ENCODE results near the gene ARL3. TPM values are rescaled to one million over a fixed set of nuclear protein-coding genes. Genes with fewer than 3 reads are reported as not detected.

The ARL3 gene
- total RNA-seq, 2 experiments from 2014 or later: 0.99 to 1.3 TPM

DNA sequence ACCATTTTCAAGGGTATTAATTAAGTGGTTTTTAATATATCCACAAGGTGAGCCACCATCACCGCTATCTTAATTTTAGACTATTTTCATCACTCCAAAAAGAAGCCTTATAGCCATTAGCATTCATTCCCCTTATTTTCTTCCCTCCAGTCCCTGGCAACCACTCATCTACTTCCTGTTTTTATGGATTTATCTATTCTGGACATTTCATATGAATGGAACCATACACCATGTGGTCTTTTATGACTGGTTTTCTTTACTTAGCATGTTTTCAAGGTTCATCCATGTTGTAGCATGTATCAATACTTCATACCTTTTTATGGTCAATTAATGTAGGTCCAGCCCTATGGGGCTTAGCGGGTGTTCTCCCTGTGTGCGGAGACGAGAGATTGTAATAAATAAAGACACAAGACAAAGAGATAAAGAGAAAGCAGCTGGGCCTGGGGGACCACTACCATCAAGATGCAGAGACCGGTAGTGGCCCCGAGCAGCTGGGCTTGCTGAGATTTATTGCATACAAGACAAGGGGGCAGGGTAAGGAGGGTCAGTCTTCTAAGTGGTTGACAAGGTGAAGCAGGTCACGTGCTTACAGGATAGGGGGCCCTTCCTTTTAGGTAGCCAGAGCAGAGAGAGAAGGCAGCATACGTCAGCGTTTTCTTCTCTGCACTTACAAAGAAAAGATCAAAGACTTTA is 44.2 kb upstream of the ARL3 start:
- DNase-seq (no peak), ATAC-seq (ENCODE audit: poor library complexity) (no peak)
- no peaks in the 10 kb centered on the region for H3K9me3 ChIP-seq (ENCODE audit: control insufficient read depth in 1 of 2, insufficient read depth in 1 of 2, low read length in 2 of 2)
- no peak overlapping the region for H3K4me3 ChIP-seq (ENCODE audit: low read length)
- Mint-ChIP-seq H3K27me3 (no peaks in the 10 kb centered on the region), H3K27ac (peak overlapping the region; percentile 64), H3K36me3 (ENCODE audit: low read depth) (peaks cover 36% of the 10 kb centered on the region), H3K4me1 (ENCODE audit: low read depth) (peaks cover 35% of the 10 kb centered on the region), H3K4me3 (peak overlapping the region; percentile 2), H3K9me3 (no peaks in the 10 kb centered on the region)
- intact Hi-C loops (cut with DNase I, micrococcal nuclease): no loop called here
- ChIA-PET POLR2A (no interaction called here), CTCF (interaction anchor here (0.6 kb wide), 1 partner anchor 570 kb away, joined by 3 read pairs; no protein-coding TSS in a partner anchor)
- TF ChIP-seq, protein P1, sequence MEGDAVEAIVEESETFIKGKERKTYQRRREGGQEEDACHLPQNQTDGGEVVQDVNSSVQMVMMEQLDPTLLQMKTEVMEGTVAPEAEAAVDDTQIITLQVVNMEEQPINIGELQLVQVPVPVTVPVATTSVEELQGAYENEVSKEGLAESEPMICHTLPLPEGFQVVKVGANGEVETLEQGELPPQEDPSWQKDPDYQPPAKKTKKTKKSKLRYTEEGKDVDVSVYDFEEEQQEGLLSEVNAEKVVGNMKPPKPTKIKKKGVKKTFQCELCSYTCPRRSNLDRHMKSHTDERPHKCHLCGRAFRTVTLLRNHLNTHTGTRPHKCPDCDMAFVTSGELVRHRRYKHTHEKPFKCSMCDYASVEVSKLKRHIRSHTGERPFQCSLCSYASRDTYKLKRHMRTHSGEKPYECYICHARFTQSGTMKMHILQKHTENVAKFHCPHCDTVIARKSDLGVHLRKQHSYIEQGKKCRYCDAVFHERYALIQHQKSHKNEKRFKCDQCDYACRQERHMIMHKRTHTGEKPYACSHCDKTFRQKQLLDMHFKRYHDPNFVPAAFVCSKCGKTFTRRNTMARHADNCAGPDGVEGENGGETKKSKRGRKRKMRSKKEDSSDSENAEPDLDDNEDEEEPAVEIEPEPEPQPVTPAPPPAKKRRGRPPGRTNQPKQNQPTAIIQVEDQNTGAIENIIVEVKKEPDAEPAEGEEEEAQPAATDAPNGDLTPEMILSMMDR (IDR thresholded peaks at IDR 0.05): no peak
- H3K4me1 ChIP-seq (ENCODE audit: insufficient read depth, low read length): peaks cover 13% of the 10 kb centered on the region
- H3K27me3 ChIP-seq (ENCODE audit: control insufficient read depth in 1 of 2, insufficient read depth in 2 of 2, low read length in 2 of 2): no peaks in the 10 kb centered on the region
- H3K36me3 ChIP-seq (ENCODE audit: insufficient read depth, low read length): peaks cover 11% of the 10 kb centered on the region
- H3K27ac ChIP-seq (ENCODE audit: low read depth in 1 of 2, low read length in 2 of 2): no peak overlapping the region

DNA sequence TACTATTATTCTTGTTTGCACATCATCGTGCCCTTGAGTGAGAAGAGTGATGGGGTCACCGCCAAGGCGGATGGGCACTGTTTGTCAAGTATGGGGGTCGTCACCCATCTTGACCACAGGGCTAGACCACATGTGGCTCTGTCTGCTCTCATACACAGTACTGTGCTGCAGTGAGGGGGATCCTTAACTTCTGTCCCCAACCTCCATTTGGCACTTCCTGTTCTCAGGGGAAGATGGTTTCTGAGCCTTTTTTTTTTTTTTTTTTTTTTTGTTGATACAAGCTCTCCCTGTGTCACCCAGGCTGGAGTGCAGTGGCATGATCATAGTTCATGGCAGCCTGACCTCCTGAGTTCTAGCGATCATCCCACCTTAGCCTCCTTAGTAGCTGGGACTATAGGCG is 43.1 kb upstream of the ARL3 start:
- TF ChIP-seq, protein P1 (IDR thresholded peaks at IDR 0.05): no peak
- Mint-ChIP-seq H3K4me3 (no peak overlapping the region), H3K9me3 (no peaks in the 10 kb centered on the region), H3K27ac (peak overlapping the region; percentile 51), H3K27me3 (no peaks in the 10 kb centered on the region), H3K36me3 (ENCODE audit: low read depth) (peaks cover 35% of the 10 kb centered on the region), H3K4me1 (ENCODE audit: low read depth) (peaks cover 42% of the 10 kb centered on the region)
- ChIA-PET POLR2A (no interaction called here), CTCF (no interaction called here)
- no peak for ATAC-seq (ENCODE audit: poor library complexity)
- no peak overlapping the region for H3K4me3 ChIP-seq (ENCODE audit: low read length)
- H3K4me1 ChIP-seq (ENCODE audit: insufficient read depth, low read length): peaks cover 24% of the 10 kb centered on the region
- H3K9me3 ChIP-seq (ENCODE audit: control insufficient read depth in 1 of 2, insufficient read depth in 1 of 2, low read length in 2 of 2): no peaks in the 10 kb centered on the region
- peaks cover 5% of the 10 kb centered on the region for H3K36me3 ChIP-seq (ENCODE audit: insufficient read depth, low read length)
- no peak overlapping the region for H3K27ac ChIP-seq (ENCODE audit: low read depth in 1 of 2, low read length in 2 of 2)
- H3K27me3 ChIP-seq (ENCODE audit: control insufficient read depth in 1 of 2, insufficient read depth in 2 of 2, low read length in 2 of 2): no peaks in the 10 kb centered on the region
- DNase-seq: no peak
- intact Hi-C loops (cut with DNase I, micrococcal nuclease): no loop called here

DNA sequence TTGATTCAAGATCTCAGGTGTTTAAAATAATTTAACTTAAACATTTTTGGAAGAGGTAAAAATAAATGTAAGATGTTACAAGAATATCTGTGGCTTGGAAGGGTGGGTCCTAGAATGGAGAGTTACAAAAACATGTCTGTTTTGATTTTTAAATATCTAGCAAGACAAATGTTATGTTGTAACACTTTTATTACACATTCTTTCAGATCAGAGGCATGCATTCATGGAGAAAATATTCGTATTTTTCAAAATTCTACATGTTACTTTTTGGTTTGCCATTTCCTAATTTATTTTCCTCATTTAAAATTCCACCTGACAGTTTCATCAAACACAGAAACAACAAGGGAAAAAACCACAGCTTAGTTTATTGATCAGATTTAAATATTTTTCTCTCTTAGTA is 39.5 kb upstream of the ARL3 start:
- Mint-ChIP-seq H3K9me3 (no peaks in the 10 kb centered on the region), H3K4me3 (no peak overlapping the region), H3K27me3 (no peaks in the 10 kb centered on the region), H3K36me3 (ENCODE audit: low read depth) (peaks cover 22% of the 10 kb centered on the region), H3K27ac (peak overlapping the region; percentile 48), H3K4me1 (ENCODE audit: low read depth) (peaks cover 58% of the 10 kb centered on the region)
- Histone ChIP-seq H3K36me3 (ENCODE audit: insufficient read depth, low read length) (peaks cover 7% of the 10 kb centered on the region), H3K9me3 (ENCODE audit: control insufficient read depth in 1 of 2, insufficient read depth in 1 of 2, low read length in 2 of 2) (no peaks in the 10 kb centered on the region), H3K27me3 (ENCODE audit: control insufficient read depth in 1 of 2, insufficient read depth in 2 of 2, low read length in 2 of 2) (no peaks in the 10 kb centered on the region), H3K27ac (ENCODE audit: low read depth in 1 of 2, low read length in 2 of 2) (no peak overlapping the region), H3K4me1 (ENCODE audit: insufficient read depth, low read length) (peaks cover 33% of the 10 kb centered on the region), H3K4me3 (ENCODE audit: low read length) (no peak overlapping the region)
- intact Hi-C loops (cut with DNase I, micrococcal nuclease): loop anchor here in 1 of 2 experiments (1.0 to 5.0 kb wide), 3 partner anchors 24 to 99 kb away; partner anchors contain the start of gene BORCS7
- POLR2A ChIA-PET: interaction anchor here (2.8 kb wide), 1 partner anchor 10 kb away, joined by 16 read pairs; the partner anchor contains the start of gene WBP1L
- DNase-seq (no peak), ATAC-seq (ENCODE audit: poor library complexity) (no peak)
- TF ChIP-seq, protein P1 (IDR thresholded peaks at IDR 0.05): no peak
- CTCF ChIA-PET: interaction anchor here (1.3 to 1.4 kb wide), 3 partner anchors 10 to 22 kb away, joined by 3 to 8 read pairs (median 5); partner anchors contain the start of gene WBP1L

All from CD4-positive, alpha-beta T cell (primary cell).